CD4-positive, alpha-beta memory T cell (primary cell): ENCODE results near the gene IRF4. TPM values are rescaled to one million over a fixed set of nuclear protein-coding genes. Genes with fewer than 3 reads are reported as not detected.

ENCODE experiments used
- CTCF ChIA-PET: fragments of 350-600 bp; sonication (Branson Sonifier 250); formaldehyde crosslinking; loops from one replicate; lab custom pipeline; 2021; ENCODE audit warnings: inconsistent platforms; ENCODE audit not compliant: partially characterized antibody; lab: Charles Lee
- POLR2A ChIA-PET: fragments of 350-600 bp; sonication (Branson Sonifier 250); formaldehyde crosslinking; loops from one replicate; lab custom pipeline; 2021; ENCODE audit not compliant: partially characterized antibody; lab: Charles Lee
- DNase-seq, 5 donors: peaks; one replicate each; pipeline versions ENCODE4 v3.0.0 to v3.0.0-alpha.2; 2020 to 2022; ENCODE audit warnings: mixed read lengths in 1 of 5
- H3K27ac ChIP-seq: one replicate; pipeline ENCODE4 v1.7.0; 2013; ENCODE audit warnings: low read depth, low read length
- H3K27me3 ChIP-seq: 2 replicates; pipeline ENCODE4 v1.7.0; 2013; ENCODE audit warnings: mild to moderate bottlenecking, low read length, moderate library complexity; ENCODE audit not compliant: insufficient read depth
- H3K36me3 ChIP-seq: 2 replicates; pipeline ENCODE4 v1.7.0; 2013; ENCODE audit warnings: mild to moderate bottlenecking, low read length, moderate library complexity; ENCODE audit not compliant: insufficient read depth
- H3K4me1 ChIP-seq: 2 replicates; pipeline ENCODE4 v1.7.0; 2013; ENCODE audit warnings: mild to moderate bottlenecking, low read length, moderate library complexity; ENCODE audit not compliant: insufficient read depth
- H3K4me3 ChIP-seq, 2 donors: one replicate each; pipeline ENCODE4 v1.7.0; 2013; ENCODE audit warnings: low read length in 2 of 2, mild to moderate bottlenecking in 1 of 2
- H3K9me3 ChIP-seq, 2 donors: one replicate each; pipeline ENCODE4 v1.7.0; 2013; ENCODE audit warnings: low read length in 2 of 2, control low read depth in 1 of 2; ENCODE audit not compliant: control insufficient read depth in 1 of 2
- H3K27ac Mint-ChIP-seq, 7 donors: one replicate each; pipeline ENCODE4 v1.8.0; 2020 to 2021; ENCODE audit warnings: mixed read lengths in 7 of 7, mild to moderate bottlenecking in 6 of 7, inconsistent platforms in 3 of 7, moderate library complexity in 3 of 7
- H3K27me3 Mint-ChIP-seq, 2 donors: one replicate each; pipeline ENCODE4 v1.8.0; 2020 to 2021; ENCODE audit warnings: mixed read lengths in 2 of 2
- H3K36me3 Mint-ChIP-seq, 2 donors: one replicate each; pipeline ENCODE4 v1.8.0; 2020 to 2021; ENCODE audit warnings: mixed read lengths in 2 of 2, inconsistent platforms in 1 of 2, mild to moderate bottlenecking in 1 of 2
- H3K4me1 Mint-ChIP-seq, 4 donors: one replicate each; pipeline ENCODE4 v1.8.0; 2020 to 2021; ENCODE audit warnings: mixed read lengths in 4 of 4, mild to moderate bottlenecking in 1 of 4
- H3K4me3 Mint-ChIP-seq, 8 donors: one replicate each; pipeline ENCODE4 v1.8.0; 2020 to 2021; ENCODE audit warnings: mixed read lengths in 8 of 8, mild to moderate bottlenecking in 7 of 8, moderate library complexity in 6 of 8, inconsistent platforms in 3 of 8
- H3K9me3 Mint-ChIP-seq, 8 donors: one replicate each; pipeline ENCODE4 v1.8.0; 2020 to 2021; ENCODE audit warnings: mixed read lengths in 8 of 8, mild to moderate bottlenecking in 5 of 8, inconsistent platforms in 3 of 8, moderate library complexity in 1 of 8
- intact Hi-C: fragments of 100-400 bp; cut with micrococcal nuclease; formaldehyde crosslinking; loops from one replicate; pipeline ENCODE4 v1.15.1; 2023
- polyA plus RNA-seq, 2 donors: library from polyadenylated mRNA; unstranded; fragments of 300-500 nt; fragmentation: Illumina TruSeq; gene quantifications; one replicate each; pipeline ENCODE4 v1.2.3, GENCODE V29; 2021
- total RNA-seq, 2 experiments: library from RNA; stranded (reverse); gene quantifications; one replicate each; pipeline ENCODE4 v1.2.3, GENCODE V29; 2021

Gene IRF4
- total and polyA plus RNA-seq, 4 experiments from 2014 or later, result 2.7 to 8.6 (median 7.1) TPM

DNA sequence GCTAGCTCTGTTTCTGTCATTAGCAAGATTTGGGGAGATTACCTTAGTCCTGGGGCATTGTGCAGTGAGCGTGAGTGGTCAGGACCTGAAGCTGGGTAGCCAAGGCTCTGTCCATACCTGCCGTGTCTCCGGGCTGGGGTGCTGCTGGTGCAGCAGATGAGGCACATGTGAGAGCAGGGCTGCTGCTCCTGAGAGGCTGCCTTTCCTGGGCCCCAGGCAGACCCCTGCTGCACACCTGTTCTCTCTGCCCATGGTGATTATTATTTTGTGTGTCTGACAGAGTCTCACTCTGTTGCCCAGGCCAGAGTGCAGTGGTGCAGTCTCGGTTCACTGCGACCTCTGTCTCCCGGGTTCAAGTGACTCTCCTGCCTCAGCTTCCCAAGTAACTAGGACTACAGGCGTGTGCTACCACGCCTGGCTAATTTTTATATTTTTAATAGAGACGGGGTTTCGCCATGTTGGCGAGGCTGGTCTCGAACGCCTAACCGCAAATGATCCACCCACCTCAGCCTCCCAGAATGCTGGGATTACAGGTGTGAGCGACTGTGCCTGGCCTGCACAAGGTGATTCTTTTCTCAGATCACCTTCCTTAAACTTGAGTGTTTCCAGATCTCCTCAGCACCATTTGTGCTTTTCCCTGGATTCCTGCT, 36.8 kb upstream of the IRF4 start:
- Histone ChIP-seq H3K4me1 (no peaks in the 10 kb centered on the region), H3K36me3 (no peaks in the 10 kb centered on the region), H3K4me3 (no peak overlapping the region), H3K9me3 (no peaks in the 10 kb centered on the region), H3K27ac (no peak overlapping the region), H3K27me3 (no peaks in the 10 kb centered on the region)
- ChIA-PET CTCF (interaction anchor here (1.3 kb wide), 1 partner anchor 10 kb away, joined by 3 read pairs; no protein-coding TSS in a partner anchor), POLR2A (no interaction called here)
- H3K4me1 Mint-ChIP-seq, result peaks cover 0 to 5% (median 0%) of the 10 kb centered on the region in 4 donors
- intact Hi-C loops, result no loop called here
- H3K27me3 Mint-ChIP-seq, result no peaks in the 10 kb centered on the region
- no peak overlapping the region for H3K27ac Mint-ChIP-seq
- no peak overlapping the region for H3K4me3 Mint-ChIP-seq
- H3K9me3 Mint-ChIP-seq, result peaks cover 0 to 17% (median 0%) of the 10 kb centered on the region in 8 donors
- no peak for DNase-seq
- peaks cover 10 to 25% of the 10 kb centered on the region in 2 donors for H3K36me3 Mint-ChIP-seq

DNA sequence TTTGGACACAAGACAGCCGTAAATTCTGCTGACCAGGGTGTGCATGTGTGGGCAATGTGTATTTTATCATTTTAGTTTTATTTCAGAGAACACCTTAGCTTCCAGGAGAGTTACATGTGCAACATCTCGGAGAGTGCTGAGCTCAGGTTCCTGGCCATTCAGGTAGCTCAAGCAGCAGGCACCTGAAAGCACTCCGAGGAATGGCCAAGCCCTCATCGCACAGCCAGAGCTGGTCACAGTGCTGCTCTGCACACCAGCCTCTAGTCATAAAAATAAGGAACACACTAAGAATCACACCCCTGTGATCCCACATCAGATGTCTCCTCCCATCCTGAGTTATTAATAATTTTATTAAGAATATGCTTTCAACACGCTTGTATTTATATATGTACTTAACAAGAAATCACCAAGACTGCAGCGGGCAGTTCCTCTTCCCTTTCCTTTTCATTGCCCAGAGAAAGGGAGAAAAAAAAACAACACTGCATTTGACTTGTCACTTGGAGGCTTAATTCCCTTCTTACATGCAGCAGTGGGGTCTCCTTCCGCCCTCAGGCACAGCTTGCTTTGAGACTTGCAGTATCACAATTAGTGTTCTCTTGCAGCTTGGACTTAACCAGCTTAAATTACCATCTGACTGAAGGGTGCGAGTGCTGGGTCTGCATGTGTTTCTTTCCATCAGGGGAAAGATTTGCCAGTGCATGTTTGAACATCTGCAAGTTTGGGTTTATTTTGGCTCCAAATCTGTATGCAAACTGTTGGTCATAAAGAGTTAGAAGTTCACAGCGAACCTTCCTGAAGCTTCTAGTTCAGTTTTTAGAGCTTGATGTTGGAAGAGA, 36.0 kb upstream of the IRF4 start:
- intact Hi-C loops, result no loop called here
- CTCF ChIA-PET, result interaction anchor here (1.3 kb wide), 1 partner anchor 11 kb away, joined by 3 read pairs; no protein-coding TSS in a partner anchor

DNA sequence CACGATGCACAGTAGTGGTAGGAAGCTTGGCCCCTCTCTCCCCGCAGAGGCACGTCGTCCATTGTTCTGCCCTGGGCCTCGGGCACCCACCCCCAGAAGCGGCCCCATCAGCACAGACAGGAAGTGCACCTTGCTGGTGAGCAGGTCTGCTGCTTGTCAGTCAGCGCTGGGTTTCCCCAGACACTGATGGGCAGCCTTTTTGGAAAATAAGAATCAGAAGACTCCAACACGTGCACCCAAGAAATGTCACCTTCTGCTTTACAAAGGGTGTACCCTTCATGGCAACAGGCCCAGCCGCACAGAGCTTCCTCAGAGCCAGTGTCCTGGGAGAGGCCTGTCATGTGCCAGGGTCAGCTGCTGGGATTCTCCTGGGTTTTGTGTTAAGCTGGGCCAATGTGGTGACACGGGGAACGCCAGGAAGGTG, 34.7 kb upstream of the IRF4 start:
- intact Hi-C loops, result no loop called here
- ChIA-PET POLR2A (no interaction called here), CTCF (no interaction called here)
- H3K4me1 ChIP-seq, result no peaks in the 10 kb centered on the region
- Mint-ChIP-seq H3K27ac (no peak overlapping the region), H3K9me3 (peaks cover 0 to 10% (median 0%) of the 10 kb centered on the region in 8 donors), H3K4me1 (peaks cover 0 to 5% (median 0%) of the 10 kb centered on the region in 4 donors), H3K36me3 (peaks cover 4 to 5% of the 10 kb centered on the region in 2 donors), H3K4me3 (no peak overlapping the region), H3K27me3 (no peaks in the 10 kb centered on the region)
- no peak overlapping the region for H3K4me3 ChIP-seq
- no peaks in the 10 kb centered on the region for H3K36me3 ChIP-seq
- H3K27me3 ChIP-seq, result no peaks in the 10 kb centered on the region
- no peaks in the 10 kb centered on the region for H3K9me3 ChIP-seq
- no peak for DNase-seq
- no peak overlapping the region for H3K27ac ChIP-seq

More for the DNA sequence above, 36.0 kb upstream of the IRF4 start:
- Mint-ChIP-seq H3K4me3 (no peak overlapping the region), H3K9me3 (peaks cover 0 to 15% (median 0%) of the 10 kb centered on the region in 8 donors), H3K27me3 (no peaks in the 10 kb centered on the region), H3K4me1 (peaks cover 0 to 5% (median 0%) of the 10 kb centered on the region in 4 donors), H3K27ac (no peak overlapping the region), H3K36me3 (peaks cover 7 to 16% of the 10 kb centered on the region in 2 donors)
- H3K36me3 ChIP-seq, result no peaks in the 10 kb centered on the region
- POLR2A ChIA-PET, result no interaction called here
- no peaks in the 10 kb centered on the region for H3K4me1 ChIP-seq
- H3K27me3 ChIP-seq, result no peaks in the 10 kb centered on the region
- H3K4me3 ChIP-seq, result no peak overlapping the region
- no peak for DNase-seq
- H3K9me3 ChIP-seq, result no peaks in the 10 kb centered on the region
- no peak overlapping the region for H3K27ac ChIP-seq

DNA sequence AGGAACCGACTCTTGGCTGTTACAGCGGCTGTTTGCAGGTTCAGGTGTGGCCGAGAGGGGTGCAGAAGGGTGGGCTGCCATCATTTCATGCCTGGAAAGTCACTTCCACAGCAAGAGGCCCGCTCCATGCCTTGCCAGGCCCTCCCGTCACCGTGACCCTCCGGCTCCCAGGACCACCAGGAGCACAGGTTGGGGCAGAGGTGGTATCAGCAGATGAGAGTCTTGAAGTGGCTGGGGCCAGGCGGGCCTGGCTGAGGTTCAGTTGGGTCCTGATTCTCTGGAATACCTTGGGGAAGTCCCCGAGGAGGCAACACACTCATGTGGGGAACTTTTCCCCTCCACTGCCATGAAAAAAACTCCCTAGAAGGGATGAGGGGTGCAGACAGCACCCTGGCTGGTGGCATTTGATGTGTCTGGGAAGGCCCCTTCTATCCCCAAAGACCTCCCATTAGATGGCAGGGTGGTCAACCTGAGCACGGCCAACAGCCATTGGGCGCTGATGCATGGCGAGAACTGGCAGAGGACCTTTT, 34.2 kb upstream of the IRF4 start:
- Mint-ChIP-seq H3K4me3 (no peak overlapping the region), H3K9me3 (peaks cover 0 to 10% (median 1%) of the 10 kb centered on the region in 8 donors), H3K4me1 (peaks cover 0 to 5% (median 0%) of the 10 kb centered on the region in 4 donors), H3K27me3 (no peaks in the 10 kb centered on the region), H3K36me3 (peaks cover 4 to 5% of the 10 kb centered on the region in 2 donors), H3K27ac (no peak overlapping the region)
- Histone ChIP-seq H3K36me3 (no peaks in the 10 kb centered on the region), H3K9me3 (no peaks in the 10 kb centered on the region), H3K4me3 (no peak overlapping the region), H3K4me1 (no peaks in the 10 kb centered on the region), H3K27me3 (no peaks in the 10 kb centered on the region), H3K27ac (no peak overlapping the region)
- ChIA-PET POLR2A (no interaction called here), CTCF (no interaction called here)
- DNase-seq, result no peak
- intact Hi-C loops, result no loop called here

DNA sequence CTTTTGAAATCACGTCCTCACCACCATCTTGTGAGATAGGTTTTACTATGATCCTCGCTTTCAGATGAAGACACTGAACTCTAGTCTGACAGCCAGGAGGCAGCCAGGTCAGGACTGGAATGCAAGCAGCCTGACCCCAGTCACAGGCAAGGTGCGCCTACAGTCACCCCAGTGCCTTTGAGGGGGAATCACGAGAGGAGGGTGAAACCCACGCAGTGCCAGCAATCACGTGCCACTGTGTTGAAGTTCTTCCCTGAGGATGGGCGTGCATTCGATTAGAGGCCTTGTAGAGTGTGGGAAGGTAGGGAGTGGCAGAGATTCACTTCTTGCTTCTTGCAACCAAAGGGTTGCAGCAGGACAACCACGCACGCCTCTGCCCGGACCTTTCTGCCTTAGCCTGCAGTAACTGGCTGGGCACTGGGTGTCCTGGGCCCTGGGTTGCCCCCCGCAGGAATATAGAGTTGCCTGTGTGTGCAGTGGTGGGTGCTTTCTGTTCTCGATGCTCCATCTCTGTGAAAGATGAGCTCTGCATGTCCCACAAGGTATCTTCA, 33.7 kb upstream of the IRF4 start:
- no peaks in the 10 kb centered on the region for H3K27me3 Mint-ChIP-seq
- DNase-seq, result no peak
- ChIA-PET CTCF (no interaction called here), POLR2A (no interaction called here)
- H3K36me3 ChIP-seq, result no peaks in the 10 kb centered on the region
- H3K4me3 Mint-ChIP-seq, result no peak overlapping the region
- intact Hi-C loops, result no loop called here
- H3K4me3 ChIP-seq, result no peak overlapping the region
- no peaks in the 10 kb centered on the region for H3K9me3 ChIP-seq
- H3K27ac Mint-ChIP-seq, result peak overlapping the region in 1 of 7 donors; percentile 24
- H3K27ac ChIP-seq, result no peak overlapping the region
- peaks cover 2 to 5% of the 10 kb centered on the region in 2 donors for H3K36me3 Mint-ChIP-seq
- peaks cover 0 to 14% (median 6%) of the 10 kb centered on the region in 8 donors for H3K9me3 Mint-ChIP-seq
- no peaks in the 10 kb centered on the region for H3K4me1 ChIP-seq
- peaks cover 0 to 5% (median 0%) of the 10 kb centered on the region in 4 donors for H3K4me1 Mint-ChIP-seq
- H3K27me3 ChIP-seq, result no peaks in the 10 kb centered on the region

DNA sequence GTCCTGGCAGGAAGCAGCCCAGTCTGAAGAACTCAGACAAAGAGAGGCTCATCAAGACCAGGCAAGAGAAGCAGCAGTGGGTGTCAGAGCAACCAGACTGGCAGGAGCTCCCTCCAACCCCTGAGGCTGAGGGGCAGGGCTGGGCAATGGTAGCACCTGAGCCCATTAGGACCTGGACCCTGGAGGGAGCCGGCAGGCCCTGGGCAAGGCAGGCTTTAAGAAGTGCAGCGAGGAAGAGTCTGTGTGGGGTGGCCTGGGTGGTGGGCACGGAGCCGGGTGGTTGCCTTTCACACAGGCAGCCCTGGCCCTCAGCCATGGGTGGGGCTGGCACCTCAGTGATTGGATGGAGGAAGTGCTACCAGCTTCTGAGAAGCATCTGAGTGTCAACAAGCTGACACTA, 33.1 kb upstream of the IRF4 start:
- intact Hi-C loops, result no loop called here
- Mint-ChIP-seq H3K27ac (no peak overlapping the region), H3K4me1 (peaks cover 0 to 5% (median 0%) of the 10 kb centered on the region in 4 donors)

DNA sequence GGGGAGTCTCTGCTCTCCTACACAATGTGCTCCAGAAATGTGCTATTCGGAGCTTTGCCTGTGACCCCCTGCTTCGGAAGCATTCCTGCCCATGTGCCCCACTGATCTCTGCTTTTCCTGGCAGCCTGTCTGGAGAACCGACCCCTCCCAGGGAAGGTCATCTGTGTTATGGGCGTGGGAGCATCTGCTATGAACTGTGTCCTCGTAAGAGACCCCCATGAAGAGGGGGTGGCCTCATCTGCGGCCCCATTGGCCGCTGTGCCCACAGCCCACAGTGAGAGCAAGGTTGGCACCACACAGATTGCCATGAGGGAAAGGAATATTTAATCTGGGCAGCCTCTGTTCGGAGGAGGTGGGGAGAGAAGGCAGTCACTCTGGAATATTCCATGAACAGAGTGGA, 32.7 kb upstream of the IRF4 start:
- H3K9me3 Mint-ChIP-seq, result peaks cover 0 to 24% (median 15%) of the 10 kb centered on the region in 8 donors
- ChIA-PET POLR2A (no interaction called here), CTCF (interaction anchor here (0.7 kb wide), 1 partner anchor 170 kb away, joined by 3 read pairs; no protein-coding TSS in a partner anchor)
- H3K4me3 ChIP-seq, result no peak overlapping the region
- no peak overlapping the region for H3K27ac ChIP-seq
- H3K9me3 ChIP-seq, result no peaks in the 10 kb centered on the region
- H3K27ac Mint-ChIP-seq, result no peak overlapping the region
- intact Hi-C loops, result no loop called here
- no peak overlapping the region for H3K4me3 Mint-ChIP-seq
- peaks cover 1 to 5% of the 10 kb centered on the region in 2 donors for H3K36me3 Mint-ChIP-seq
- no peaks in the 10 kb centered on the region for H3K4me1 ChIP-seq
- H3K36me3 ChIP-seq, result no peaks in the 10 kb centered on the region
- no peaks in the 10 kb centered on the region for H3K27me3 Mint-ChIP-seq
- DNase-seq, result no peak
- peaks cover 0 to 5% (median 0%) of the 10 kb centered on the region in 4 donors for H3K4me1 Mint-ChIP-seq
- H3K27me3 ChIP-seq, result no peaks in the 10 kb centered on the region

More for the DNA sequence above, 33.1 kb upstream of the IRF4 start:
- H3K9me3 Mint-ChIP-seq, result peaks cover 0 to 20% (median 11%) of the 10 kb centered on the region in 8 donors
- DNase-seq, result no peak
- CTCF ChIA-PET, result no interaction called here
- H3K4me3 Mint-ChIP-seq, result no peak overlapping the region
- POLR2A ChIA-PET, result no interaction called here
- peaks cover 1 to 5% of the 10 kb centered on the region in 2 donors for H3K36me3 Mint-ChIP-seq
- Histone ChIP-seq H3K4me1 (no peaks in the 10 kb centered on the region), H3K27ac (no peak overlapping the region), H3K36me3 (no peaks in the 10 kb centered on the region), H3K4me3 (no peak overlapping the region), H3K9me3 (no peaks in the 10 kb centered on the region), H3K27me3 (no peaks in the 10 kb centered on the region)
- no peaks in the 10 kb centered on the region for H3K27me3 Mint-ChIP-seq
